Activated gamma-delta T cell treated with Interleukin-2 at 50 U/mL for 16 hours (primary cell): ENCODE data around the gene SLC26A8.
"Not testable (repeated sequence)": the region's sequence is repeated elsewhere in the genome, so short reads cannot be mapped to it uniquely, and the experiment has no call there.

ENCODE experiments used
- DNase-seq: peaks from one replicate; pipeline ENCODE4 v3.0.0-alpha.2; 2020

SLC26A8 gene

DNA sequence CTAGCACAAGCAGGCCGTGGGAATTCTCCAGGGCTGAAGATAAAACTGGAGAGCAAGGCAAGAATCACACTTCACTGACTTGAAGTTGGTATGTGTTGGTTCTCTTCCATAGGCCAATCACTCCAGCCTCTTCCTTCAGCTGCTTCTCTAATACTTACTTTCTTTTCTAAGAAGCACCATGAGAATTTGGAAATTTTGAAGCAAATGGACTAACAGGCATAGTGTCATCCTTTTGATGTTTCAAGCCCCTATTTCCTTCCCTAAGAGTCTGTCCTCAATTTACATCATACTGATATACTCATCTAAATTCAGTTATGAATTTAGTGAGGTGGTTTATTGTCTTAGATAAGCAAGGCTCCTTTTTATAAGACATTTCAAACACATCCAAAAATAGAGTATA, 24.0 kb downstream of the SLC26A8 start:
- no peak for DNase-seq

DNA sequence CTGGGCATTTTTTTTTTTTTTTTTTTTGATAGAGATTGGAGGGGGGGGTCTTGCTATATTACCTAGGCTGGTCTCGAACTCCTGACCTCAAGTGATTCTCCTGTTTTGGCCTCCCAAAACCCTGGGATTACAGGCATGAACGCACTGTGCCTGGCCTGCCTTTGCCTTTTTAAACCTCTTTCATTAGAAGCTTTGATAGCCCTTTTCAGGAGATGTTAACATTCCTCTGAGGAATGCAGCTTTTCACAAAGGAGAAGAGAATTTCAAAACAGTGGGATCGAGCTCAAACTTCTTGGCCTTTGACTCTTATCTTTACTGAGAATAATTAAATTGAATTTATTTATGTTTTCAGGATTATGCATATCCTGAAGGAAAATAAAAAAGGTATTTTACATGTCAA, 31.3 kb downstream of the SLC26A8 start:
- no peak for DNase-seq

DNA sequence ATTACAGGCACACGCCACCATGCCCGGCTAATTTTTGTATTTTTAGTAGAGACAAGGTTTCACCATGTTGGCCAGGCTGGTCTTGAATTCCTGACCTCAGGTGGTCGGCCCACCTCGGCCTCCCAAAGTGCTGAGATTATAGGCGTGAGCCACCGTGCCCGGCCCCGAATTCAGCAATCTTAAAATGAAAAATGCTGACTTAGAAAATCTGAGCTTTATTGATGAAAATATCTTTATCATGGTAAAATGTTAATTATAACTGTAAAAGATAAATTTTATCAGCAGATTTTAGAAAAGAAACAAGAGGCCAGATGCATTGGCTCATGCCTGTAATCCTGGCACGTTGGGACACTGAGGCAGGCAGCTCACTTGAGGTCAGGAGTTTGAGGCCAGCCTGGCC, 36.4 kb downstream of the SLC26A8 start:
- DNase-seq = not testable (repeated sequence)

DNA sequence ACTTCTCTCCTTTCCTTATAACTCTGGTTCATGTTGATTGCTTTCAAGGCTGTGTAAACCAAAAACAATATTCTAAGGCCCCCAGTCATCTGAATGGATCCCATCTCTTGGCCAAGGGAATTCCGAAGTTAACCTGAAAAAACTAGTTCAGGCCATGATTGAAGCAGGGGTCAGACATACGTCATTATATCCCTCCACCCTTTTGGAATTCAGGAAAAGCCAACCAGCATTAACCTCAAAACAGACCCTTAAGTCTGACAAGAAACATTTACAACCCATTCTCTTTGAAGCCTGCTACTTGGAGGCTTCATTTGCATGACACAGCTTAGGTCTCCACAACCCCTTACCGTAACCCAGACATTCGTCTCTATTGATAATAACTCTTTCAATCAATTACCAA, 39.7 kb downstream of the SLC26A8 start:
- no peak for DNase-seq

DNA sequence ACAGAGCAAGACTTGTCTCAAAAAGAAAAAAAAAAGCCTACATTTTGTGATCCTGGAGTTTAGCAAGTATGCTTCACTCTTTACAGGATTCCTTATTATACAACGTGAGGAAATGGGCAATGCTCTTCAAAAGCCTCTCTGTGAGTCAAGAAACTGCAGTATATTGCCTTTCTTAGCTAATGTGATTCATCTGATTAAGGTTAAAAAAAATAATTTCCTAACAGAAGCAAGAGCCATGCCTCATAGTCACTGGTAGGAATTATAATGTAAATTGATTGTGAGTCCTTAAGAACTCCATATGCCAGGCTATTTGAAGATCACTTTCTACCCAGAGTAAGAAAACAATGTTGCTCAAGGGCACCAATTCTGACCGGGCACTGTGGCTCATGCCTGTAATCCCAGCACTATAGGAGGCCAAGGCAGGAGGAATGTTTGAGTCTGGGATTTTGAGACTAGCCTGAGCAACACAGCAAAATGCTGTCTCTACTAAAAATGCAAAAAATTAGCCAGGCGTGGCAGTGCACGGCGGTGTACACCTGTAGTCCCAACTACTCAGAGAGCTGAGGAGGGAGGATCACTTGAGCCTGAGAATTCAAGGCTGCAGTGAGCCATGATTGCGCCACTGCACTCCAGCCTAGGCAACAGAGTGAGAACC, 43.3 kb downstream of the SLC26A8 start:
- DNase-seq = no peak

DNA sequence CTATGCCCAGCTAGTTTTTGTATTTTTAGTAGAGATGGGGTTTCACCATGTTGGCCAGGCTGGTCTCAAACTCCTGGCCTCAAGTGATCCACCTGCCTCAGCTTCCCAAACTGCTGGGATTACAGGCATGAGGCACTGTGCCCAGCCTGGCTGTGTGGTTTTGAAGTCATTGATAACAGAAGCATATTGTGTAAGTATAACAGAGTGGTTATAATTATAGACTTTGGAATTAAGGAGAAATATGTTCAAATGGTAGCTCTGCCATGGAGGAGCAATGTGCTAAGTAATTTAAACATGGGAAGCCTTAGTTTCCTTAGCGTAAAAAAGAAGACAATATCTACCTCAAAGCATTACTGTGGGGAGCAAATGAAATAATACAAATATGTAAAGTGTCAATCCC, 44.3 kb downstream of the SLC26A8 start:
- not testable (repeated sequence) for DNase-seq

DNA sequence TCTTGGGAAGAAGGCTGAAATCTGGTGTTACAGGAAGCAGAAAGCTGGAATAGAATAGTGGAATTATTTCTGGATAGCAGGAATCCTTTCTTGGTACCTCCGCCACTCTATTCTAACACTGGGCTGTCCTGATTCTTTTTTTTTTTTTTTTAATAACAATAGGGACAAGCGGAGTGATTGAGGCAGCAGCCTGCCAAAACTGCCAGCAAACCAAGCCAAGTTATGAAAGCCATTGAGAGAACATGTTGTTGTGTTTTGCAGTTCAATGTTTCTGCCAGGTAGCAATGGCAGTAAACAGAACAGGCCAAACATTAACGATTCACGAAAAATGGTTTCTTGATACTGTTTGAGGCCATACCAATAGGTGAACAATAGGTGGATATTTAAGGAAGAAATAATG, 47.1 kb downstream of the SLC26A8 start:
- no peak for DNase-seq

DNA sequence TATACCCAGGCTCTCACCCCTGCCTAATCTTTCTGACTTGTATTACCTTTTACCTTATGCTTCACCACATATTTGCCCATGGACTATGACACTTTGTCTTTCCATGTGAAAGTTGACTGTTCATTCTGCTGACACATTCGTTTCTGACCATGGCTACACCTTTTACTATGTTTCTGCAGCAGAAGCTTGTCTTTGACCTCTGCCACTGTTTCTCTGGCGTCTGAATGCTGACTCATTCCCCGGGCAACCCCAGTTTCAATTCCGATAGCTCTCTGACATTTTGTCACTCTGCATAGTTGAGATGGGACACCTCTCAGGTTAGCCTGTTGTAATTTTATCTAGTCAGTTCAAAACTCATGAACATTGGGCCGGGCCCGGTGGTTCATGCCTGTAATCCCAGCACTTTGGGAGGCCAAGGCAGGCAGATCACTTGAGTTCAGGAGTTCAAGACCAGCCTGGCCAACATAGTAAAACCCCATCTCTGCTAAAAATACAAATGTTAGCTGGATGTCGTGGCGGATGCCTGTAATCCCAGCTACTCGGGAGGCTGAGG, 50.7 kb downstream of the SLC26A8 start:
- DNase-seq = no peak

DNA sequence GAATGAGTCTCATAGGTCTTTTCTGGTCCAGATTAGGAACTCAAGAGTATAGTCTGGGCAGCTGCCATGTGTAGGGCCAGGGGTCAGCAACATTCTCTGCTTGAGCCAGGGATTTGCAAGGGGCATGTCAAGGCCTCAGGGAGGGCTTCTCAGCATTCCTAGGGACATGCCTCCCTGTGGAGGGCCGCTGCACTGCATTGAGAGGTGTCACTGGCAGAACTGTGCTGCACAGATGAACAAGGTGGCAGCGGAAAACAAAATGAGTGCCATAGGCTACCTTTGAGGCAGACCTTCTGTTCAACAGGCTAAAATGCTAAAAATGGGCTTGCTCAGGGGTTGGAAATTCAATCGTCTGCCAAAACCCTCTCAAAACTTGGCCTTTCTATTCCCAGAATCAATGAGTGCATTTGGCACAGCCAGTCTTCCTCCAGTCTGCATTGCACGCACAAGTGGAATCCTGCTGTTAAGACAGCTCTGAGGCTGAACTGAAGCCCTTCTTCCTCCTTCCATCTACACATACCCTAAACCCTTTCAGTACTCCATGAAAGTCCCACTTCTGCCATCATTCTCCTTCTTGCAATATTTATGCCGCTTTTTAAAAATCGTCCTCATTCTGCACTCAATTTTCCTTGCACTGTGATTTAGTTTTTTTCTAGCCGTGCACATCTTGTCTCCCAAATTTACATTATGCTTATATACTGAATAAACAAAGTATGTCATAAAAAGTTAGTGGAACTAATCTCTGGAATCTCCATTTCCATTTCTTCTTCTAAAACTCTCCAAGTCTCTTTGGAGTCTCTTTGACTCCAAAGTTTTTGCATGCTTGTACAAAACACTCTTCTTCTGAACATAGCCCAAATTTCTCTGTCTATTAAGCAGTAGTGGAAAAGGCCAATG, 51.7 kb downstream of the SLC26A8 start:
- DNase-seq = no peak

DNA sequence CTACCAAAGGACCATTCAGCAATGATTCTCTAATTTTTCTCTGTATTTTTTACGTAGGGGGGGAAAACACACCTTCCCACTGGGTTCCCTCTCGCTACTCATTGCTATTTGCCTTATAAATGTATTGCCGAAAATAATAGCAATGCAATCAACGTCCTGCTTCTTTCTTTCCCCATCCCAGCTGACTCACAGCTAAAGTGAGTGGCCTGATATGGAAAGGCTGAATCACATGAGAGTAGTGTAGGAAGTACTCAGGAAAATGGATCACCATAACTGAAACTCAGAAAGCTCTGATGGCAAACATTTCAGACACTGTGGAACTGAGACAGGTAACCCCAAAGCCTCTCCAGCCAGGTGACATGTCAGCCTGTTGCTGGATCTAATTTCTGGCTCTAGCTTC, 54.3 kb downstream of the SLC26A8 start:
- no peak for DNase-seq

DNA sequence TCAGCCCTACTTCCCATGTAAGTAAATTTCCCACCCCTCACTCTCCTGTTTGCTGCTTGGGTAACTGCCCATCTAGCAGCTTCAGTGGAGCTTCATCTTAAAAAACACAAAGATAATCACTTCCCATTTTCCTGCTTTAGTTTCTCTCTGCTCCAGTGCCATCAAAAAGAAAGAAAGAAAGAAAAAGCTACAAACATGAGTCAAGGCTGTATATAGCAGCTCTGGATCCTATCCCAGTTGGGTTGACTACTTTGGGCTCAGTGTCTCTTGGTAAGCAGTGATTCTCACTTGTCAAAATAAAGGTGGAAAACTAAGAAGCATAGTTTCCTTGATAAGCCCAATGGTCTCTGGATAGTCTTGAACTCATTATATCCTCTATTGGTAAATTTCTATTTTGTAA, 54.8 kb downstream of the SLC26A8 start:
- no peak for DNase-seq

DNA sequence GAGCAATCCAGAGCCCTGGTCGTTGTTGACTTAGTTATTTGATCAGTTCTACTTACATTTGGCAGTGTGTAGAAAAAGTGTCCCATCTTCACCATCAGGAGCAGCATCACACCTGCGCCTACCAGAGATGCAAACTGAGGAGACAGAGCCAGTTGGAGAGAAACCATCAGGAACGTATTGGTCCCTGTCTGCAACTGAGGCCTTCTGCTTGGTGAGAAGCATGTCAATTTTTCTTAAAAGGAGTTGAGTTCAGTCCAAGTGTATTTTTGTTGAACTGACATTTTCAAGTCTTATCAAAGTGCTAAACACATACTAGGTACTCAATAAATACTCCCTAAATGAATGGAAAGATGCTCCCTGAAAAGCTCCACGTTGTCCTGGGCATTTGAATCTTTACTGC, 55.6 kb downstream of the SLC26A8 start:
- no peak for DNase-seq

DNA sequence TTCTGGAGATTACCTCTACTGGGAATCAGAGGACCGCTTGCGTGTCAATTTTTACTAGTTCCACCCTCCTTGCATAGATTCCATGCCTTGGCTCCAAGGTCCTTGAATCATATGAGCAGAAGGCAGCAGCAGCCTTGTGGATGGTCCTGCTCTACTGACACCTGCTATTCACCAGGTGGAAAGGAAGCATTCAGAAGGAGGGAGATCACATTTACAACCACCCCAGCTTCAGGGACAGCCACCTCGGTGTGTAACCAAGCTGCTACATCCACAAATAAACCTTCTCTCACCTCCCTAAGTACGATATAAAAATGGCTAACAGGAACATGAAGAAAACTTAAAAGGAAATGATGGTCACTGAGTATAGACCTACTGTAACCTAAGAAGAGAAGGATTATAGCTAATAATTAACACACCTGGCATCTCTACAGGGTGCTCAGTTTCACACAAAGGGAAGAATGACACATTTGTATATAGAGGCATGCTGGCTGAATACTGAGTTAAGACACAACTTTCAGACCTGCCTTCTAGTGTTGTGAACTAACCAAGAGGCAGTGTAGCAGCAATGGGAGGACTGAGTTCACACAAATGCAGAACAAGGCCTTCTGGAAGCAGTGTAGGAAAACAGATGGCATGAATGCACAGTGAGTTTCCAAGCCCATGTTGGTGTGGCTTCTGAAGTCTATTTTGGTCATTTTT, 57.2 kb downstream of the SLC26A8 start:
- DNase-seq = no peak

DNA sequence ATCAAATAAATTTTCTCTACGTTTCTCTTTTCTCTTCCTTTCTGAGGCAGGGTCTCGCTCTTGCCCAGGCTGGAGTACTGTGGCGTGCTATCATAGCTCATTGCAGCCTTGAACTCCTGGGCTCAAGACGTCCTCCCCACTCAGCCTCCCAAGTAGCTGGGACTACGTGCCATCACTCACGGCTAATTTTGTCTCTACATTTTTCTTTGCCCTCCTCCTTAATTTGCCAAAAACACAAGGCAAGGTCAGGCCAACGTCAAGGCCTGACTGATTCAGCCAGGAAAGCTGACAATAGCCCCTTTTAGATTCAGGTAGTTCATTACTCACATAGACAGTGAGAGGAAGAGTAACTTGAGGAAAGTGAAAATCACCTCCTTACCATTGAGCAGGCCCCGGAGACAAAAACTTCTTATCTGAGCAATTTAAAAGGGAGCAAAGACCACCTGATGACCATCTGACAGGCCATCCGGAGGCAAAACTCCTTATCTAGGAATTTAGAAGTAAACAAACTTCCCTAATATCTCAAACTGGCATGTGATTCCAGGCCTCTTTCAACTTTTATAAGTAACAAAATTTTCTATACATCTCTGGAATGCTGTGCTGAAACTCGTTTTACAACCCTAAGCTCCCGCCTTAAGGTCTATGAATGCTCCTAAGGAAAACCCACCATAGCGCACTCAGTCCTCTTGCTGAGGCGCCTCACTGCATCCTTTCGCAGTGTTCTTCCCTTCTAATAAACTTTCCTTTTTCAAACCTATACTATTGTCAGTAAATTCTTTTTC, 61.5 kb downstream of the SLC26A8 start:
- DNase-seq = no peak

DNA sequence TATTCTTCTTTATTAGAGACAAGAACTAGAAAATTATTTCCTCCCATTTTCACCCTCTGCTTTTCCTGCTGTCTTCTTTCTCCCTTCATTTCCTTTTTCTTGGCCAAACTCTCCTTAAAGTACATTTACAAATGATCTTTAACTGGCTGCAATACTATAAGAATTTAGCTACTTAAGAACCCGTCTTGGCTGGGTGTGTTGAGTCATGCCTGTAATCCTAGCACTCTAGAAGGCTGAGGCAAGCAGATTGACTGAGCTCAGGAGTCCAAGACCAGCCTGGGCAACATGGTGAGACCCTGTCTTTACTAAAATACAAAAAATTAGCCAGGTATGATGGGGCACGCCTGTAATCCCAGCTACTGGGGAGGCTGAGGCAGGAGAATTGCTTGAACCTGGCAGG, 64.3 kb downstream of the SLC26A8 start:
- DNase-seq = no peak

DNA sequence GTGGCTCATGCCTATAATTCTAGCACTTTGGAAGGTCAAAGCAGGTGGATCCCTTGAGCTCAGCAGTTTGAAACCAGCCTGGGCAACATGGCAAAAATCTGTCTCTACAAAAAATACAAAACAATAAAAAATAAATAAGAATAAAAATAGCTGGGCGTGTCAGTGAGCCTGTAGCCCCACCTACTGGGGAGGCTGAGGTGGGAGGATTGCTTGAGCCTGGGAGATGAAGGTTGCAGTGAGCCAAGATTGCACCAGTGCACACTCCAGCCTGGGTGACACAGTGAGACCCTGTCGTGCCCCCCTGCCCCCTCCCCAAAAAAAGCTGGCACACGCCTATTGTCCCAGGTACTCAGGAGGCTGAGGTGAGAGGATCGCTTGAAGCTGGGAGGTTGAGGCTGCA, 68.5 kb downstream of the SLC26A8 start:
- no peak for DNase-seq

DNA sequence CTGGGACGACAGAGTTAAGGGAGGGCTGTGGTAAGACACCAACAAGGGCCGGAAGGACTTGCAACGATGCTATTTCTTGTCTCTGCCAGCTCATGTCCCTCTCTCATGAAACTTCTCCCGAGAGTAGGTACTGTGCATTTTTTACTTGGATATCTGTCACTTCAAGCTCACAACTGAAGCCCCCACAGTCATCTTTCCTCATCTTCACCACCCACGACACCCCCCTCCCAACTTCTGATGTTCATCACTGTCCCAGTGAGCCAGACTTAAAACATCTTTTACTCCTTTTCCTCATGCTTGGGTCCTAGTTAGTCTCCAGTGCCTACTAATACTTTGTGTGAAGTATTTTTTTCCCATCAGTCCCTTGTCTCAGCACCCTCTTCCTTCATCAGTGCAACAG, 68.9 kb downstream of the SLC26A8 start:
- no peak for DNase-seq

DNA sequence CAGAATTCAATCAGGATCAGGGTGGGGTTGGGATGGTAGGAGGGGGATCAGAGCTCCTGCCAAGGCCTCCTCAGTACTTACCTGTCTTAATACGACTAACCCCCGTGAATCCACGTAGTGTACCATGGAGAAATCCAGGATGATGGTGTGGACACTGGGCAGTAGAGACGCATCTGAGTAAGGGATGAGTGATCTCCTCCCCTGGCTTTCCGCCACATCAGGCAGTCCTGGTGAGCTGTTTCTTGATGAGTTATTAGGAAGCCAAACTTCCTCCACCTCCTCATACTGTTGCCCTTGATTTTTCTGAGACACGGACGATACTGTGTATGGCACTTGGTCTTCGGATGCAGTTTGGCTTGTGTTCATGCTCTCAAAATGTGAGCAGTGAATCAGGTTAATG, 69.4 kb downstream of the SLC26A8 start:
- no peak for DNase-seq

DNA sequence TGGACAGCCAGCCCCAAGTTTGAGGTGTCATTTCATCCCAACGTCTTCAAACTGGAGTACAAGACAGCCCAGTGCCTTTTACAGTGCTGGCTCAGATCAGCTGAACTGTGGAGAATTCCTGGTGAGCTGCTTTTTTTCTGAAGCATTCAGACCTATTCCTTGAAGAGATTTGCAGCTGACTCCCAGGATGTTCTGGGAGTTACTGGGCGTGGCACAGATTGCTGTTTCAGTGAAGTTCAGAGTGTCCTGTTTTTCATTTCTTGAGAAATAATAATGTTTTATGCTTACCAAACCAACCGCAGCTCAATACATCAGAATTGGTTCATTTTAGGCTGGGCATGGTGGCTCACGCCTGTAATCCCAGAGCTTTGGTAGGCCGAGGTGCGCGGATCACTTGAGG, 70.1 kb downstream of the SLC26A8 start:
- DNase-seq = no peak

DNA sequence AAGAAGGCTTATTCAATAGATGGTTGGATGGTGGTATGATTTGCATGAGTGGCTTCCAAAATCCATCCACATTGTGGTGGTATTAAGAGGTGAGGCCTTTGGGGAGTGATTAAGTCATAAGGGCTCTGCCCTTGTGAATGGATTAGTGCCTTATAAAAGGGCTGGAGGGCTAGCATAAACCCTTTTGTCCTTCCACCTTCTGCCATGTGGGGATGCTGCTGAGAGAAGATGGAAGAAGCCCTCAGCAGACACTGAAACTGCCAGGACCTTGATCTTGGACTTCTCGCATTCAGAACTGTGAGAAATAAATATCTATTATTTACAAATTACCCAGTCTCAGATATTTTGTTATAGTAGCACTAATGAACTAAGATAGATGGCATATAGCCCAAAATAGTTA, 75.7 kb downstream of the SLC26A8 start:
- DNase-seq = no peak

DNA sequence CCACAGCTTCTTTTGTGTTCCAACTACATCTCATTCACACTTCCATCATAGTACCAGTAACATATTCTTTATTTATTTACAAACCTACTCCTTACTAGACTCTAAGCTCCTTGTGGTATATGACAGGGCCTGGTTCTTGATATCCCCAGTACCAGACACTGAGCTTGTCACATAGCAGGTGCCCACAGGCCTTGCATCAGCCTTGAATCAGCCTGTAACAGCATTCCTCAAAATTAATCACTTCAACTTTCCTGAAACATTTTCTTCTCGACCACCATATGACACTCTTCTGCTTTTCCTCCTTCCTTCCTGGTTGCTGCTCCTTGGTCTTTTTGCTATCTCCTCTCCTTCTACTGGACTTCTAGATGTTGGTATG, 78.8 kb downstream of the SLC26A8 start:
- no peak for DNase-seq

DNA sequence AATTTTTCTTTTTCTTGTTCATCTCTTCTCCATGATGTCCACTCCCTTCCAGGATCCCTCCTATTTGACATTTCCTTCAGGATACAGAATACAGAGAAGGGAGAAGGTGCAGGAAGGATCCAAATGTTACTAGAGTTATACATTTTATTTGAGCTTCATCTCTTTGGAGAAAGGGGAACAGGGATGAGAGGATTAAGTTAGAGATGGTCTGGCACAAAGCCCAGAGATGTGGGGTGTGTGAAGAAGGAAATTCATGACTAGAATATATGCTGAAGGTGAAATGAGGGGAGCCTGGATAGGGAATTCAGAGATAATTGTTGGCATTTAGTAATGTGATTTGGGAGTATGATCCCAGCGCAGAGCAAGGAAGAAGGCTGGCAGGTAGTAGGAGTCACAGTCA, 81.1 kb downstream of the SLC26A8 start:
- no peak for DNase-seq

DNA sequence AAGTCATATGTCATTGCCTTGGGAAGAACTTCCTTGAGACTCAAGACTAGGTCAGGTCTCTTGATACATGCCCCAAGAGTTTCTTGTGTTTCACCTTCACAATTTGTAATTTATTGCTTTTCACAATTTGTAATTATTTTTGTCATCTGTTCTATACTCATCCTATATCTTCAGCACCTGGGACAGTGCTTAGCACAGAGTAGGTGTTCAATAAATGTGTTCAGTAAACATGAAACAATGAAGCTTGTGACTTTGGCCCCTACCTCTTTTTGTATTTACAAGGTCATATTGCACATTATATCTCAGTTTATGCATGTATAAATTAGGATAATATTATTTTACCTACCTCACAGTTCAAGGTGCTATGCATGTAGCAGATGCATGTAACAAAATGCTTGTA, 82.1 kb downstream of the SLC26A8 start:
- DNase-seq = no peak
